Type B pancreatic cell (in vitro differentiated cells): ENCODE results near the gene CNKSR3. TPM values are rescaled to one million over a fixed set of nuclear protein-coding genes. Genes with fewer than 3 reads are reported as not detected.

Experiments used
- DNase-seq: peaks from one replicate; pipeline ENCODE4 v3.0.0; 2021; ENCODE audit warnings: mixed read lengths; ENCODE audit not compliant: unreplicated experiment; ENCODE audit errors: extremely low spot score
- H3K27ac Mint-ChIP-seq: 2 replicates; pipeline ENCODE4 v1.8.0; 2021; ENCODE audit warnings: mild to moderate bottlenecking, mixed read lengths
- H3K27me3 Mint-ChIP-seq: 2 replicates; pipeline ENCODE4 v1.8.0; 2021; ENCODE audit warnings: mixed read lengths
- H3K36me3 Mint-ChIP-seq: 2 replicates; pipeline ENCODE4 v1.8.0; 2021; ENCODE audit warnings: mixed read lengths
- H3K4me1 Mint-ChIP-seq: one replicate; pipeline ENCODE4 v1.8.0; 2021; ENCODE audit warnings: mixed read lengths; ENCODE audit not compliant: unreplicated experiment
- H3K4me3 Mint-ChIP-seq: 2 replicates; pipeline ENCODE4 v1.8.0; 2021; ENCODE audit warnings: mild to moderate bottlenecking, mixed read lengths
- H3K9me3 Mint-ChIP-seq: 2 replicates; pipeline ENCODE4 v1.8.0; 2021; ENCODE audit warnings: mixed read lengths
- CTCF ChIP-seq: fragments of 200-600 bp; sonication (generic); conservative IDR thresholded peaks from 2 replicates; pipeline ENCODE4 v1.5.0; 2021; ENCODE audit warnings: antibody characterized with exemption, mild to moderate bottlenecking
- total RNA-seq: library from RNA; stranded (reverse); gene quantifications from 2 replicates; pipeline ENCODE4 v1.2.1, GENCODE V29; 2021; ENCODE audit warnings: low replicate concordance

CNKSR3 gene
- total RNA-seq, 1 donor from 2014 or later = 31.0 TPM

GRCh38 chr6:154435400-154435945, 75.0 kb downstream of the CNKSR3 start:
- H3K9me3 Mint-ChIP-seq = peaks cover 8% of the 10 kb centered on the region
- H3K4me1 Mint-ChIP-seq = peaks cover 17% of the 10 kb centered on the region
- TF ChIP-seq CTCF = no peak
- H3K36me3 Mint-ChIP-seq = peaks cover 61% of the 10 kb centered on the region
- no peak overlapping the region for H3K27ac Mint-ChIP-seq
- H3K4me3 Mint-ChIP-seq = no peak overlapping the region
- no peaks in the 10 kb centered on the region for H3K27me3 Mint-ChIP-seq
- DNase-seq = no peak

GRCh38 chr6:154434662-154435061, 75.8 kb downstream of the CNKSR3 start:
- no peak for TF ChIP-seq CTCF
- Mint-ChIP-seq H3K4me1 (peaks cover 15% of the 10 kb centered on the region), H3K4me3 (no peak overlapping the region), H3K36me3 (peaks cover 62% of the 10 kb centered on the region), H3K27me3 (no peaks in the 10 kb centered on the region), H3K9me3 (peaks cover 8% of the 10 kb centered on the region), H3K27ac (no peak overlapping the region)
- no peak for DNase-seq

GRCh38 chr6:154433477-154434241, 76.8 kb downstream of the CNKSR3 start:
- no peak for TF ChIP-seq CTCF
- H3K9me3 Mint-ChIP-seq = peaks cover 8% of the 10 kb centered on the region
- H3K27me3 Mint-ChIP-seq = no peaks in the 10 kb centered on the region
- peaks cover 63% of the 10 kb centered on the region for H3K36me3 Mint-ChIP-seq
- no peak for DNase-seq
- no peak overlapping the region for H3K4me3 Mint-ChIP-seq
- no peak overlapping the region for H3K27ac Mint-ChIP-seq
- peaks cover 17% of the 10 kb centered on the region for H3K4me1 Mint-ChIP-seq

DNA sequence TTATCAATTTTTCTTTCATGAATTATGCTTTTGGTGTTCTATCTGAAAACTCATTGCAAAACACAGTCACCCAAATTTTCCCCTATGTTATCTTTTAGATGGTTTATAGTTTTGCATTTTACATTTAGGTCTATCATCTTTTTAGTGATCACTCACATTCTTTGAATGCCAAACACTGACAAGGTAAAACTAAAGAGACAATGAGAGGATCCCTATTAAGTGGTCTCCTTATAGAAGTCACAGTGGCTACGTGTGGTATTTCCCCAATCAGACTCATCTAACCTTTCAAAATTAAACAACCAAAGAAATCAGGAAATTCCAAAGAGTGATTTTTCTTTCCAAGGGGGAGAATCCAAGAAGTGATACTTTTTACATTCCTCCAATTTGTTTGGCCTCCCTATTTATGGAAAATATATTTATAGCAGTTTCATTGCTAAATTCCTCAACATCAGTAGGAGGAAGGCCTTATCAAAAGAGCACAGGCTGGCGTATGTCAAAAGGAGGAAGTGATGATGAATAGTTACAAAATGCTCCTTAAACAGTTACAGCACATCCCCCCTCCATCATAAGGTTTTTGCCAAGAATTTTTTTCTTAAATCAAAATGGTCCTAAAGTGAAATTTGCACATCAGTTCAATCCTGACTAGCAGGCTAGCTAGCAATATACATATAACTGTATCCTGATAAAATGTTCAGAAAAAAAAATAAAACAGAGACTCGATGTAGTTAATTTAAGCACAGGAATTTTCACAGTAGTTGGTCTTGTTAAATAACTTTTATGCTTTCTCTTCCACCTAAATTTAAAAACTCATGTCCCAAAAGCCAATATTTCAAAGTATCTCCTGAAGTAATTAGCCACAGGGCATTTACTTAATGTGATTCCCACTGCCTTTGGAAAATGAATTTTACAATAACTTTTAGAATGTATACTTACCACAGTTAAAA, 77.7 kb downstream of the CNKSR3 start:
- Mint-ChIP-seq H3K4me1 (peaks cover 20% of the 10 kb centered on the region), H3K9me3 (peaks cover 8% of the 10 kb centered on the region), H3K27me3 (no peaks in the 10 kb centered on the region), H3K4me3 (no peak overlapping the region), H3K36me3 (peaks cover 62% of the 10 kb centered on the region), H3K27ac (no peak overlapping the region)
- no peak for TF ChIP-seq CTCF
- no peak for DNase-seq

DNA sequence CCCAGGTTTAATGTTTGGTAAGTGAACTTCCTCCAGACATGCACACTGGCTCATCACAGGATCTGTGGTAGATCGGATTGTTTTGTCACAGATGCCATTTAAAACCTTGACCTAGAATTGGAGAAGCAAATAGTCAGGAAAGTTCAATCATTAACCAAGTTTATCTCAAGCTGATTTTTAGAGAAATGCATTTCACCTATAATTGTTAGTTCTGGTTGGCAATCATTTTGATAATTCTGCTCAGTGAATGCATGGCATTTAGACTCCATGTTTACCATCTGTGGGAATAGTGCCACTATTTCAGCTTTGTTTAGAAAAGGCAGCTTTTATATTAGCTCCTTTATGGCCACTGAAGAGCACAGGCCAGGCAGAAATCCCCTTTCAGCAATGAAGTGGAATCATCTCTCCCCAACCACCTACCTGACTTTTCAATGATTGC, 80.0 kb downstream of the CNKSR3 start:
- Mint-ChIP-seq H3K4me1 (peaks cover 26% of the 10 kb centered on the region), H3K9me3 (peaks cover 8% of the 10 kb centered on the region), H3K4me3 (no peak overlapping the region), H3K27ac (no peak overlapping the region), H3K27me3 (no peaks in the 10 kb centered on the region), H3K36me3 (peaks cover 60% of the 10 kb centered on the region)
- DNase-seq = no peak
- no peak for TF ChIP-seq CTCF
